H9 (cell line): ENCODE data around the gene FCMR. TPM values are rescaled to one million over a fixed set of nuclear protein-coding genes. Genes with fewer than 3 reads are reported as not detected.

Experiments used
- DNase-seq: peaks from one replicate; pipeline ENCODE4 v3.0.0-alpha.2; 2017
- H2AFZ ChIP-seq: one replicate; pipeline ENCODE4 v1.6.1; 2013; ENCODE audit warnings: mild to moderate bottlenecking, low read length, control low read depth, moderate library complexity
- H2AK5ac ChIP-seq: 2 replicates; pipeline ENCODE4 v1.6.1; 2013; ENCODE audit warnings: low read length, control low read depth, mixed read lengths; ENCODE audit not compliant: insufficient read length
- H2BK120ac ChIP-seq: one replicate; pipeline ENCODE4 v1.6.1; 2013; ENCODE audit warnings: low read depth, mild to moderate bottlenecking, low read length, control low read depth, inconsistent platforms; ENCODE audit not compliant: poor library complexity, severe bottlenecking
- H2BK12ac ChIP-seq: 2 replicates; pipeline ENCODE4 v1.6.1; 2013; ENCODE audit warnings: low read length, control low read depth, mixed read lengths, low read depth; ENCODE audit not compliant: insufficient read length
- H2BK15ac ChIP-seq: 2 replicates; pipeline ENCODE4 v1.6.1; 2013; ENCODE audit warnings: low read depth, low read length, control low read depth
- H2BK20ac ChIP-seq: one replicate; pipeline ENCODE4 v1.6.1; 2013; ENCODE audit warnings: low read depth, mild to moderate bottlenecking, low read length, control low read depth, inconsistent platforms; ENCODE audit not compliant: poor library complexity, severe bottlenecking
- H2BK5ac ChIP-seq: 2 replicates; pipeline ENCODE4 v1.6.1; 2013; ENCODE audit warnings: low read length, control low read depth, mixed read lengths; ENCODE audit not compliant: insufficient read length
- H3K14ac ChIP-seq: 2 replicates; pipeline ENCODE4 v1.6.1; 2013; ENCODE audit warnings: low read length, control low read depth; ENCODE audit not compliant: insufficient read depth
- H3K18ac ChIP-seq: 2 replicates; pipeline ENCODE4 v1.6.1; 2013; ENCODE audit warnings: low read depth, mild to moderate bottlenecking, mixed read lengths, low read length, control low read depth; ENCODE audit not compliant: insufficient read length
- H3K23ac ChIP-seq: 2 replicates; pipeline ENCODE4 v1.6.1; 2013; ENCODE audit warnings: low read length, control low read depth, mixed read lengths, low read depth; ENCODE audit not compliant: insufficient read length
- H3K23me2 ChIP-seq: 2 replicates; pipeline ENCODE4 v1.6.1; 2013; ENCODE audit warnings: low read depth, mild to moderate bottlenecking, mixed read lengths, low read length, control low read depth; ENCODE audit not compliant: insufficient read length, poor library complexity, severe bottlenecking
- H3K27ac ChIP-seq: 2 replicates; pipeline ENCODE4 v1.5.1; 2013; ENCODE audit warnings: low read length, control low read depth, mixed read lengths, low read depth; ENCODE audit not compliant: insufficient read length
- H3K27me3 ChIP-seq: 2 replicates; pipeline ENCODE4 v1.6.1; 2013; ENCODE audit warnings: low read length, control low read depth, inconsistent platforms; ENCODE audit not compliant: insufficient read depth
- H3K4ac ChIP-seq: 2 replicates; pipeline ENCODE4 v1.6.1; 2013; ENCODE audit warnings: low read depth, mild to moderate bottlenecking, control low read depth, inconsistent platforms, low read length, moderate library complexity
- H3K4me1 ChIP-seq: 2 replicates; pipeline ENCODE4 v1.6.1; 2013; ENCODE audit warnings: low read length, control low read depth, inconsistent platforms; ENCODE audit not compliant: insufficient read depth
- H3K4me2 ChIP-seq: 2 replicates; pipeline ENCODE4 v1.6.1; 2013; ENCODE audit warnings: low read length, control low read depth, mixed read lengths; ENCODE audit not compliant: insufficient read length, insufficient read depth
- H3K56ac ChIP-seq: 2 replicates; pipeline ENCODE4 v1.6.1; 2013; ENCODE audit warnings: low read depth, mild to moderate bottlenecking, mixed read lengths, low read length, control low read depth; ENCODE audit not compliant: insufficient read length
- H3K79me1 ChIP-seq: 2 replicates; pipeline ENCODE4 v1.6.1; 2013; ENCODE audit warnings: low read depth, mild to moderate bottlenecking, moderate library complexity, low read length, control low read depth, inconsistent platforms; ENCODE audit not compliant: insufficient read depth, poor library complexity, severe bottlenecking
- H3K79me2 ChIP-seq: 2 replicates; pipeline ENCODE4 v1.6.1; 2013; ENCODE audit warnings: low read length, control low read depth, inconsistent platforms; ENCODE audit not compliant: insufficient read depth
- H3K9ac ChIP-seq: 2 replicates; pipeline ENCODE4 v1.6.1; 2013; ENCODE audit warnings: low read length, control low read depth, mixed read lengths; ENCODE audit not compliant: insufficient read length; ENCODE audit errors: extremely low read depth
- H3K9me3 ChIP-seq: one replicate; pipeline ENCODE4 v1.6.1; 2013; ENCODE audit warnings: low read depth, low read length, inconsistent platforms; ENCODE audit not compliant: control insufficient read depth
- H3T11ph ChIP-seq: one replicate; pipeline ENCODE4 v1.6.1; 2013; ENCODE audit warnings: mild to moderate bottlenecking, low read length, control low read depth, inconsistent platforms
- H4K20me1 ChIP-seq: one replicate; pipeline ENCODE4 v1.6.1; 2013; ENCODE audit not compliant: control insufficient read depth, insufficient read length, insufficient read depth
- H4K5ac ChIP-seq: 2 replicates; pipeline ENCODE4 v1.6.1; 2013; ENCODE audit warnings: low read depth, mild to moderate bottlenecking, mixed read lengths, low read length, control low read depth; ENCODE audit not compliant: insufficient read length
- H4K8ac ChIP-seq: replicated peaks from 2 replicates; pipeline ENCODE4 v1.6.1; 2013; ENCODE audit warnings: low read length, control low read depth, mixed read lengths, low read depth; ENCODE audit not compliant: insufficient read length
- H4K91ac ChIP-seq: 2 replicates; pipeline ENCODE4 v1.6.1; 2013; ENCODE audit warnings: low read depth, mild to moderate bottlenecking, moderate library complexity, mixed read lengths, low read length, control low read depth; ENCODE audit not compliant: insufficient read length
- H3K27ac Mint-ChIP-seq, 3 experiments: 2 replicates in 2 of 3; 3 replicates in 1 of 3; pipeline ENCODE4 v1.8.0; 2020 to 2021; ENCODE audit warnings: mixed read lengths in 3 of 3, mild to moderate bottlenecking in 1 of 3, moderate library complexity in 1 of 3
- H3K27me3 Mint-ChIP-seq: 2 replicates; pipeline ENCODE4 v1.8.0; 2021; ENCODE audit warnings: low read depth, mild to moderate bottlenecking, moderate library complexity, mixed read lengths
- H3K36me3 Mint-ChIP-seq, 3 experiments: 2 replicates in 2 of 3; 3 replicates in 1 of 3; pipeline ENCODE4 v1.8.0; 2020 to 2021; ENCODE audit warnings: low read depth in 3 of 3, mixed read lengths in 3 of 3; ENCODE audit not compliant: insufficient read depth in 1 of 3
- H3K4me1 Mint-ChIP-seq, 2 experiments: 2 replicates each; pipeline ENCODE4 v1.8.0; 2020; ENCODE audit warnings: mixed read lengths in 2 of 2
- H3K4me3 Mint-ChIP-seq, 2 experiments: 2 replicates in 1 of 2; 3 replicates in 1 of 2; pipeline ENCODE4 v1.8.0; 2020 to 2021; ENCODE audit warnings: mild to moderate bottlenecking in 2 of 2, mixed read lengths in 2 of 2, moderate library complexity in 1 of 2
- H3K9me3 Mint-ChIP-seq, 2 experiments: 2 replicates in 1 of 2; 3 replicates in 1 of 2; pipeline ENCODE4 v1.8.0; 2020; ENCODE audit warnings: mild to moderate bottlenecking in 2 of 2, mixed read lengths in 2 of 2, moderate library complexity in 1 of 2
- CTCF ChIP-seq: fragments of 200-600 bp; sonication (generic); conservative IDR thresholded peaks from 3 replicates; pipeline ENCODE4 v1.8.0; 2021; ENCODE audit warnings: antibody characterized with exemption, mild to moderate bottlenecking
- WGBS: extraction: QIAGEN DNeasy Blood & Tissue Kit; methylation state at CpG from one replicate; pipeline ENCODE4 v1.1.7; 2013; ENCODE audit warnings: missing lambda C conversion rate, low lambda C conversion rate, mixed read lengths; ENCODE audit not compliant: insufficient read length; ENCODE audit errors: extremely low coverage; 5-methylcytosine and 5-hydroxymethylcytosine counted together
- total RNA-seq: library from RNA; stranded (reverse); gene quantifications from 2 replicates; pipeline ENCODE4 v1.2.1, GENCODE V29; 2021

Gene FCMR
- total RNA-seq, 1 experiment from 2014 or later: not detected

GRCh38 chr1:206895837-206896242 is 25.9 kb downstream of the FCMR start:
- H3K56ac ChIP-seq: no peak overlapping the region
- H3T11ph ChIP-seq: no peak overlapping the region
- no peak overlapping the region for H2BK15ac ChIP-seq
- H3K4me3 Mint-ChIP-seq: no peak overlapping the region
- no peak overlapping the region for H3K4ac ChIP-seq
- no peak overlapping the region for H3K9ac ChIP-seq
- H3K14ac ChIP-seq: no peak overlapping the region
- no peaks in the 10 kb centered on the region for H3K9me3 ChIP-seq
- no peaks in the 10 kb centered on the region for H4K20me1 ChIP-seq
- WGBS: no CpG with 5 or more reads among the region's 3 CpGs
- H4K5ac ChIP-seq: no peak overlapping the region
- no peak overlapping the region for H3K18ac ChIP-seq
- H3K27ac Mint-ChIP-seq: peak overlapping the region in 1 of 3 experiments; percentile 11; a peak in 1 of 7 replicates
- no peak overlapping the region for H2BK12ac ChIP-seq
- no peaks in the 10 kb centered on the region for H3K9me3 Mint-ChIP-seq
- no peak overlapping the region for H2BK120ac ChIP-seq
- H4K91ac ChIP-seq: no peak overlapping the region
- H2AK5ac ChIP-seq: no peak overlapping the region
- H4K8ac ChIP-seq: no peak overlapping the region
- peaks cover 13 to 16% of the 10 kb centered on the region in 2 experiments for H3K4me1 Mint-ChIP-seq
- no peak for TF ChIP-seq CTCF
- no peak overlapping the region for H2BK5ac ChIP-seq
- no peaks in the 10 kb centered on the region for H3K23me2 ChIP-seq
- peaks cover 16% of the 10 kb centered on the region for H3K27me3 Mint-ChIP-seq
- no peaks in the 10 kb centered on the region for H3K79me2 ChIP-seq
- no peaks in the 10 kb centered on the region for H3K36me3 Mint-ChIP-seq
- no peak overlapping the region for H3K4me2 ChIP-seq
- H2BK20ac ChIP-seq: no peak overlapping the region
- no peak overlapping the region for H3K23ac ChIP-seq
- H3K79me1 ChIP-seq: no peaks in the 10 kb centered on the region
- no peaks in the 10 kb centered on the region for H3K27me3 ChIP-seq
- H2AFZ ChIP-seq: no peak overlapping the region
- peaks cover under 1% of the 10 kb centered on the region; the same call in 1 of the 2 replicates for H3K4me1 ChIP-seq
- H3K27ac ChIP-seq: no peak overlapping the region
- DNase-seq: no peak
